HG03108 (cell line): Measurements from ENCODE around the gene AP4M1.

Experiments used
- ATAC-seq: cut with Tn5 transposase; IDR thresholded peaks from one replicate; pipeline ENCODE4 v1.9.1; 2021; ENCODE audit warnings: moderate library complexity; ENCODE audit not compliant: unreplicated experiment

Gene AP4M1

GRCh38 chr7:100101016-100101862 is at the start of gene AP4M1, which contains the start of gene MCM7:
Gene AP4M1 (plus strand): TSS chr7:100101643. CDS start chr7:100101715, 72 bp downstream.
Gene MCM7 (minus strand): TSS chr7:100101397. CDS start chr7:100101294, 103 bp downstream.
- peak; percentile 86 for ATAC-seq

DNA sequence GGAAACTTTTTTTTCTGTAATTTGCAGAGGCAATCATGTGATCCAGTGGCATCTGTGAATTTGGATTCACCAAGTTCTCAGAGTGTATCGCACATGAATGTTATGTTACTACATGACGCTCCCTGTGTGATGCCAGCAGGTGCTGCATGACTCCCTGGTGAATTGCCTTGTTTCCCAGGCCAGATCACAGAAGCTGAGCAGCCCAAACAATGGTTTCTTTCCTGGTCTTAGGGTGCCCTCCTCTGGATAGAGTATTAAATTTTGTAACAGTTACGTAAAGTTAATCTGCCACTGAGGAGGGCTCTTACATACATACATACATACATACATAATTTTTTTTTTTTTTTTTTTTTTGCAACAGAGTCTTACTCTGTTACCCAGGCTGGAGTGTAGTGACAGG is 48.2 kb upstream of the AP4M1 start:
- ATAC-seq = no peak

GRCh38 chr7:100057006-100057405 is 44.4 kb upstream of the AP4M1 start:
- no peak for ATAC-seq

DNA sequence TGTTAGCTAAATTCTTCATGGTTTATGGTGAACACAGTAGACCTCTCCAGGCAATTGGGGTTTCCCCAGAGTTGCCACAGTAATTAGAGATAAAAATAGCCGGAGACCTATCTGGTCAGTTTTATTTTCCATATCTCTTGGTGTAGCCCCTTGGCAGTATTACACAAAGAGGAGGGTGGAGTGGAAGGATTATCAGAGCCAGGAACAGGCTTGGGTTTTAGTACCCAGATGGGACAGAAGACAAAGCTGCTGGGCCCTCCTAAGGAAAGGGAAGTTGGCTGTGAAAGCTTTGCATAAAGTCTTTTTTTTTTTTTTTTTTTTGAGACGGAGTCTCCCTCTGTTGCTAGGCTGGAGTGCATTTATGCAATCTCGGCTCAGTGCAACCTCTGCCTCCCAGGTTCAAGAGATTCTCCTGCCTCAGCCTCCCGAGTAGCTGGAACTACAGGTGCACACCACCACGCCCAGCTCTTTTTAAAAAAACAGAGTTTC is 42.1 kb upstream of the AP4M1 start:
- ATAC-seq = no peak

GRCh38 chr7:100061518-100062193 is 39.8 kb upstream of the AP4M1 start:
- no peak for ATAC-seq

DNA sequence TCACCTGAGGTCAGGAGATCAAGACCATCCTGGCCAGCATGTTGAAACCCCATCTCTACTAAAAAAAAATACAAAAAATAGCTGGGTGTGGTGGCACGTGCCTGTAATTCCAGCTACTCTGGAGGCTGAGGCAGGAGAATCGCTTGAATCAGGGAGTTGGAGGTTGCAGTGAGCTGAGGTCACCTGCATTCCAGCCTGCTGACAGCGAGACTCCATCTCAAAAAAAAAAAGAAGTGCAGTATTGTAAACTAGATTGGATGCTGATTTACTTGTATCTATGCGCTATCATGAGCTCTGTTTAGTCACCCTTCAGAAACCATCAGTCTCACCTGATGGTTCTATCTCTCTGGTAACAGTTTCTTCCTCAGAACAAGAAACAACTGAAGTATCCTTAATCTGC is 38.1 kb upstream of the AP4M1 start:
- no peak for ATAC-seq

- ATAC-seq = no peak
Measured at GRCh38 chr7:100064162-100064561, 37.3 kb upstream of the AP4M1 start.

GRCh38 chr7:100065452-100066186 is 35.8 kb upstream of the AP4M1 start:
- ATAC-seq = no peak

GRCh38 chr7:100066953-100067352 is 34.5 kb upstream of the AP4M1 start:
- no peak for ATAC-seq

- no peak for ATAC-seq
Measured at GRCh38 chr7:100069991-100070390, 31.5 kb upstream of the AP4M1 start.

- ATAC-seq = no peak
Measured at GRCh38 chr7:100071018-100071723, 30.3 kb upstream of the AP4M1 start.

DNA sequence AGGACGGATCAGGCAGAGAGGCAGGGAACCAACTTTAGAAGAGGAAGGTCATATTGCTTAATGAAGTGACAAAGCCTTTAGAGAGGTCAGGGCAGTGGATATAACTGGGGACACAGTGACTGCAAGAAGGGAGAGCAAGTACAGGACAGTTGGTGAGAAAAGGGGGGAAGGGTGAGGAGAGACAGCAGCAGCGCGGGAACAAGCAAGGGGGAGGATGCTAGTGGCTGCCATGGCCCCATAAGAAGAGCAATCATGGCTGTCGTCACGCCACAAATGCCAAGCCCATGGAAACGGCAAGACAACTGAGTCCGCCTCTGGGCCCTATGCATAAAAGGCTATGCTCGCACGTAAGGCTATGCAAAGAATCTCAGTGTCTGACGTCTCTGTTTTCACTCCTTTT is 29.0 kb upstream of the AP4M1 start:
- ATAC-seq = no peak

- no peak for ATAC-seq
Measured at GRCh38 chr7:100074841-100075240, 26.6 kb upstream of the AP4M1 start.

- ATAC-seq = no peak
Measured at GRCh38 chr7:100075418-100075817, 26.0 kb upstream of the AP4M1 start.

- ATAC-seq = no peak
Measured at GRCh38 chr7:100077205-100077604, 24.2 kb upstream of the AP4M1 start.

DNA sequence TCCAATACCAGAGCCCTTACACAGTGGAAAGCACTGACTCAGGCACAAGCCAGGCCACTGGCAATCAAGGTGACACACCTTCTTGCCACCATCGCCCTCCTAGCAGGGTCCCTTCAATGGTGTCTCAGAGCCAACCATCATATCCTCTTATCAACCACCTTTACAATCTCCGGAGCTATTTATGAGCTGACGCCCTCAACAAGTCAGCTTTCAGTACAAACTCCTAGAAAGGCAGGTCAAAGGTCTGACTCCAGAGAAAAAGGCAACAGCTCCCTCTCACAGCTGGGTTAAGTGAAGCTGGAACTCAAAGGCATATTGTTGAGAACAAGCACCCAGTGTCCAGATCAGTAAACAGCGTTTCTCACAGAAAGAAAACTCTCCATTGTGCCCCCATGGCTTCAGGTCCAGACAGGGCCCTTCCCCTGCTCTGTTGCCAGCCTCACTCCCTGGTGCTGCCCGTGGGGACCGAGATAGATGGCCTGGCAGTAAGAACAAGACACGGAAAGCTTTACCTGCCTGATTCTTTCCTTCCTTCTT is 22.4 kb upstream of the AP4M1 start:
- no peak for ATAC-seq

DNA sequence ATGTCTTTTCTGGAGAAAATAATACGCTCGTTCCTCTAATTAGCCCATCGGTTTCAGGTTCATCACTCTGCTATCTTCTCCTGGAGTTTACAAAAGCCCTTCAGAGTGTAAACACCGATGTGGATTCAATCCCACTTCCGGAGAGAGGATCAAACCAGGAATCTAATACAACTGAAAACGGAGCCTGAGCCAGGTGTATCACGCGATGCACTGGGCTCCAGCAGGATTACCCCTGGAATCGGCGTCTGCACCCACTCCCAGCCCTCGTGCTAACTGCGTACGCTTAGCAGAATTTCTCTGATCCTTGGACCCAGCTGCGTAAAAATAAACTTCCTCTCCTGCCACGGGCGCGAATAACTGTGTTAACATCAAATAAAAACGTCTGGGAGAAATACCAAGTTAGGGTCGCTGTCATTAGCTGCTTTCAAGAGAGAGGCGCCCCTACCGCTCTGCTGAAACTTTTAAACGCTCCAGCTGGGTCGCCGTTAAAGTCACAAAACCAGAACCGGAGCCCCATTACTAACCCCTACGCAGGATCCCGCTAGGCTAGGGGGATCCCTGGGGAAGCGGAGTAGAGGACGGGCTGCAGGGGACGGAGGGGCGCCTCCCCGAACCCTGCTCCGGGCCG is 20.4 kb upstream of the AP4M1 start:
- ATAC-seq = no peak

GRCh38 chr7:100081535-100082102 is 19.8 kb upstream of the AP4M1 start, which contains the start of gene ZNF3:
Gene ZNF3 (minus strand): TSS chr7:100081723. CDS start chr7:100077357, 4,366 bp downstream.
- ATAC-seq = peak; percentile 82

DNA sequence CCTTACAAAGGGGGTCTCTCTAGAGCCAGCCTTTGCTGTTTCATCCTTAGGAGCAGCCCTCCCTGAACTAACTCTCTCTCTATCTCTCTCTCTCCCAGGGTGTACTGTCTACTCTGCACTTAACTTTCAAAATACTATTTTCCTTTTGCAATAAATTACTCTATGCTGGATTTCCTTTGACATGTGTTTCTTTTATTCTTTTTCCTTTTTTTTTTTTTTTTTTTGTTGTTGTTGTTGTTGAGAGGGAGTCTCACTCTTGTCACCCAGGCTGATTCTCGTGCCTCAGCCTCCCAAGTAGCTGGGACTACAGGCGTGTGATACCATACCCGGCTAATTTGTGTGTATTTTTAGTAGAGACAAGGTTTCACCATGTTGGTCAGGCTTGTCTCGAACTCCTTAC is 18.5 kb upstream of the AP4M1 start:
- no peak for ATAC-seq

DNA sequence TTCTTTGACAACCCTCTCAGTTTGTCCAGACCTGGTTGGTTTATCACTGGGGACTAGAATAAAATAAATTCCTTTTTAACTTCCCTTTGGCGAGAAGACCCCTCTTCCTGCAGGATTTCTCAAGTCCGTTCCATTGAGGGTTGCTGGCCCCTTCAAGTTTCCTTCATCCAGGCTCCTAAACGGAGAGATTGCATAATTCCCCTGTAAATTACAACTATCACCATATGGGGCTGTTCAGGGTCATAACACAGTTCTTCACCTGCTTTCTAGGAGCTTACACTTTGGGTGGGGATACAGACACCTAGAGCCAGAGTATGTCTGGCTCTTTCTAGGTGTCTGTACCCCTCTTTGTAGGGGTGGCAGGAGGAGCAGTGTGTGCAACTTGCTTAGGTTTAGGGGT is 15.9 kb upstream of the AP4M1 start:
- no peak for ATAC-seq
